Erythroblast (primary cell): ENCODE data around the gene KCNJ15.

Experiments
- GATA1 ChIP-seq: IDR thresholded peaks from 2 replicates; pipeline ENCODE4 v1.6.1; 2011; ENCODE audit warnings: low read depth, mild to moderate bottlenecking, control low read depth, low read length, moderate library complexity
- POLR2A ChIP-seq: IDR thresholded peaks from 2 replicates; pipeline ENCODE4 v1.6.1; 2011; ENCODE audit warnings: mild to moderate bottlenecking, low read length

DNA sequence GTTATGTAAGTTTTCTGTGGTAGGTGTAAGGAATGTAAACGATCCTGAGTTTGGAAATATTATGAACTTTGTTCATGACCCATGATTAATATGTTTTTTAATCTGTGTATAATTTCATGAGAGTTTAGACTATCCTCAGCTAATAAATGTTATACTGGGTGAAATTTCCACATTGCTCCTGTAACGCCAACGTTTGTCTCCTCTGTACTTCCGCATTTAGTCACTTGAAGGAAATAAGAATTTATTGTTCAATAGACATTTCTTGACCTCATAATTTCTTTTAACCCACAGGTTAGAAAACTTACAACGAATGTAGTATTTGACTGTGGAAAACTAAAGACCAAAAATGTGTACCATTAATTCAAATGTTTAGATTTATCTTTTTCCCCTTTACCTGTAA is 876 bp downstream of the KCNJ15 start:
- no peak for TF ChIP-seq POLR2A
- no peak for TF ChIP-seq GATA1
